HG03521 (cell line): ENCODE measurements around the gene SGSM1.
"Not testable (repeated sequence)": the region's sequence is repeated elsewhere in the genome, so short reads cannot be mapped to it uniquely, and the experiment has no call there.

Experiments used
- ATAC-seq: cut with Tn5 transposase; IDR thresholded peaks from one replicate; pipeline ENCODE4 v1.9.1; 2021; ENCODE audit warnings: mild to moderate bottlenecking, moderate library complexity; ENCODE audit not compliant: unreplicated experiment

SGSM1 gene

DNA sequence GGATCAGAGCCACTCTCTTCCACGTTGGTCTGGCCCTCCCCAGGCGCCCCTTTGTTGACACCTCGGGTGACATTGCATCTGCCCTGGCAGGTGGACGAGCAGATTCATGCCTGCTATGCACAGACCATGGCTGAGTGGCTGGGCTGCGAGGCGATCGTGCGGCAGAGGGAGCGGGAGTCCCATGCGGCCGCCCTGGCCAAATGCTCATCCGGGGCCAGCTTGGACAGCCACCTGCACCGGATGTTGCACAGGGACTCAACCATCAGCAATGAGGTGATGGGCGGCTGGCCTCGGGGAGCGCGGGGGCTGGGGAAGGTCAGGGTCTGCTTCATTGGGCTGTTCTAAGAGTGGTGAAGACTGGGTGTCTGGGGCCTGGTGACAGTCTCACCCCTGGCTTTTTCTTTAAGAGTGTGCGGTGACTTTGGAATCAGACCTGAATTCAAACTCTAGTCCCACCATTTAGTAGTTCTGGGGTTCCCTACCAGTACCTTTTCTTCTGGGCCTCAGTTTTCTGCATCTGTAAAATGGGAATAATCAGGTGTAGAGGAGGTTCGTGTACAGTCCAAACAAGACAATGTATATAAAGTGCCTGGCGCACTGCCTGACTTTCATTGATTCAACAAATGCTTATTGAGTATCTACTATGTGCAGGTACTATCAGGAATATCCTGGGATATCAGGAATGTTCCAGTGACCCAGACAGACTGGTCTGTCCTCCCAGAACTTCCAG is 87.5 kb downstream of the SGSM1 start:
- no peak for ATAC-seq

GRCh38 chr22:24894220-24894975 is 88.4 kb downstream of the SGSM1 start:
- no peak for ATAC-seq

DNA sequence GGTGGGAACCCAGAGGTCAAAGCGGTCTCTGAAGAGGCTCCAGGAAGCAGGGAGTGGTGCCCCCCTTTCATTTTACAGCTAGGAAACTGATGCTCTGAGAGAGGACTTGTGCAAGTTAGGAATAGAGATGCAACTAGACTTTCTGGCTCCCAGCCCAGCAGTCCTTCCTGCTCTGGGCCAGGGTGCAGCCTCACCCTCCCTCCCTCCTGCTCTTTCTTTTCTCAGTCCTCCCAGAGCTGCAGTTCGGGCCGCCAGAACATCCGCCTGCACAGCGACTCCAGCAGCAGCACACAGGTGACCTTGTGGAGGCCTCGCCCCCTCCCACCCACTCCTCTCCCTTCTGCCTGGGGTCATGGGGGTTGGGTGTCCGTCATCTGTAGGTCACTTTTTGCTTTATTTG is 89.0 kb downstream of the SGSM1 start:
- ATAC-seq, result no peak

DNA sequence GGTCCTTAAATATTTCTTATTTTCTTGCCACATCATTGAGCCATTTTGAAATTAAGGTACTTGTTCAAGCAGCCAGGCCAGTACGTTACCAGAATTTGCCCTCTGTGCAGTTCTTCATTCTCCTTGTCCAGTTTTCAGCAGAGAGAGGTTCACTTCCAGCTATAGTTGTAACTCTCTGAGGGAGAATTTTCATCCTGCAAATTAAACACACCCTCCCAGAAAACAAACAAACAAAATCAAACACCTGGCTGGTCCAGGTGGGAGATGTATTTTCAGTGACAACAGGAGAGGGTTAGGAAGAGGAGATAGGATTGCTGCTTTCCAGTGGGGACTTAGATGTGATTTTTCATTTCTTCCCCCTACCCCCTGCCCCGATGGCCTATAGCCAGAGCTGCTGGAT is 95.4 kb downstream of the SGSM1 start:
- no peak for ATAC-seq

GRCh38 chr22:24905909-24906308 is 99.9 kb downstream of the SGSM1 start:
- no peak for ATAC-seq

DNA sequence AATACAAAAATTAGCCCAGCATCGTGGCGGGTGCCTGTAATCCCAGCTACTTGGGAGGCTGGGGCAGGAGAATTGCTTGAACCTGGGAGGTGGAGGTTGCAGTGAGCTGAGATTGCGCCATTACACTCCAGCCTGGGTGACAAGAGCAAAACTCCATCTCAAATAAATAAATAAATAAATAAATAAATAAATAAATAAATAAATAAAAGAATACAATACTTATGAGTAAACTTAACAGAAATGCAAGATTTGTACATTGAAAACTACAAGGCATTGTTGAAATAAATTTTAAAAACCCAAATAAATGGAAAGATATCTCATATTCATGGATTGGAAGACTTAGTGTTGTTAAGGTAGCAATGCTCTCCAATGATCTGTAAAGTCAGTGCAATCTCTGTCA is 101.1 kb downstream of the SGSM1 start:
- ATAC-seq, result not testable (repeated sequence)

DNA sequence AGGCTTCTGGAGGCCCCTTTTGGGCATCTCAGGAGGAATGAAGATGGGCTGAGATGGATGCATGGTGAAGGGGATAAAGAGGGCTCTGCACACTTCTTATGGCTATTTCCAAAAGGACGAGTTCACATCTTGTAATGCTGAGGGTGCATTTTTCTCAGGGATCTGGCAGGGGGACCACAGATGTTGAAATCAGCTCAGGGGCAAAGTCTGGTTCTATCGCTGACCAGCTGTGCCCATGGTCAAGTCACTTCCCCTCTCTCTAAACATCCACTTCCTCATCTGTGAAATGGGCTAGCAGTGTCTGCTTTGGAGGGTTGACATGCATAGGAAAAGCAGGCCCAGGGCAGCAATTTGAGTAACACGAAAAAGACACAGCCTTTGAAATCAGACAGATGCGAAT is 114.0 kb downstream of the SGSM1 start:
- ATAC-seq, result no peak

DNA sequence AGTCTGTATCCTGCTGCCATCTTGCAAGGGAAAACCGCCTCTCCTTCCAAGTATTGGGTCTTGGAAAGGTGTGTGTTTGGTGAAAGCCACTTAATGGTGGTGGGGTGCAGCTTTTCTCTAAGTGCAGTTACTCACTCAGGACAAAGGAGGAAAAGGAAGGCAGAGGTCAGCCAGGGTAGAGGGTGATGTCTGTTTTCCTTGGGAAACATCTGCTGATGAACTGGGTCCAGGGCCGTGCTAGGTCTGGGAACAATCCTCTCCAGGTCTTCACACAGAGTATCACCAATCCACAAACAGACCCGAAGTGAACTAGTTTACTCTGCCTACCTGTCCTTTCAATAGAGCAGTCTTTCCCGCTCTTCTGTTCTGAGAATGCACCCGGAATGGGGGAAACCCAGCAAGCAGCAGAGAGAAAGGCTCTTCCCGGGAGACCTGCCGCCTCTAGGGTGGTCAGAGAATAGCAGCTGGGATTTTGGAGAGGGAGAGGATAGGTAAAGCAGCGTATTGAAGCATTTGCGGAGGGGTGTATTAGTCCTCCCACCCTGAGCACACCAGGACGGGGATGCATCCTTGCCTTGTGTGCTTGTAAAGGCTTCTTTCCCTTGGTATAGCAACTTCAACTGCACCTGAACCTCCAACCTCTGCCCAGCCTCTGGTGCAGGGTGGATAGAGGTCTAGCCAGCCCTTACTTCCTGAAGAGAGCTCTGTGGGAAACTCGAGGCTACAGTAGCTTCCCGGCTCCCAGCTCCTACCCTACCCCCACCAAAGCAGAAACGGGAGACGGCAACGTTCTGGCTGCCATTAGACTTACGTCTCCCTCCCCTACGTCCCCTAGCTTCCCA is 119.8 kb downstream of the SGSM1 start:
- no peak for ATAC-seq

DNA sequence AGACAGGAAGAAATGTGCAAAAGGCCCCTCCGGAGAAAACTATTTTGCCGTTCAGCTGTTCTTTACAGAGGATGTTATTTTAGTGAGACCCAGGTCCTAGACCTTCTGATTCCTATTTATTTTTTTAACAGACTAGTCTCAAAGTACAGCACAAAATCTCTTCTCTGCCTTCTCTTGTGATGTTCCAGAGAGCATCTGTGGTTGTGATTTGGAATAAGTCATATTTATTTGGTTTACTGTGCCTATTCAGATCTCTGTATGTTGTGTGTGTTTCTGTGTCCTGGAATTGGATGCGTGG is 120.4 kb downstream of the SGSM1 start:
- no peak for ATAC-seq

GRCh38 chr22:24926849-24927579 is 121.0 kb downstream of the SGSM1 start:
- no peak for ATAC-seq

GRCh38 chr22:24928322-24928721 is 122.3 kb downstream of the SGSM1 start:
- ATAC-seq, result no peak

DNA sequence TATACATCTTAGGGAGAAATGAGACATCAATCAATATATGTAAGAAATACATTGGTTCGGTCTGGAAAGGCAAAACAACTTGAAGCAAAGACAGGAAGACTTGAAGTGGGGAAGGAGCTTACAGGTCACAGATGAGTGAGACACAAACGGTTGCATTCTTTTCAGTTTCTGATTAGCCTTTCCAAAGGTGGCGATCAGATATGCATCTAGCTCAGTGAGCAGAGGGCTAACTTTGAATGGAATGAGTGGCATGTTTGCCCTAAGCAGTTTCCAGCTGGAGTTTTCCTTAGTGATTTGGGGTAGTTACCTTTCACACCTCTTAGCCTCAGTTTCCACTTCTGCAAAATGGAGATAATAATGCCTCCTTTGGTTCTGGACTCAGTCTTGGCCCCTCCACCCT is 124.7 kb downstream of the SGSM1 start:
- no peak for ATAC-seq

- no peak for ATAC-seq
These were observed 129.9 kb downstream of the SGSM1 start for GRCh38 chr22:24935771-24936483.

DNA sequence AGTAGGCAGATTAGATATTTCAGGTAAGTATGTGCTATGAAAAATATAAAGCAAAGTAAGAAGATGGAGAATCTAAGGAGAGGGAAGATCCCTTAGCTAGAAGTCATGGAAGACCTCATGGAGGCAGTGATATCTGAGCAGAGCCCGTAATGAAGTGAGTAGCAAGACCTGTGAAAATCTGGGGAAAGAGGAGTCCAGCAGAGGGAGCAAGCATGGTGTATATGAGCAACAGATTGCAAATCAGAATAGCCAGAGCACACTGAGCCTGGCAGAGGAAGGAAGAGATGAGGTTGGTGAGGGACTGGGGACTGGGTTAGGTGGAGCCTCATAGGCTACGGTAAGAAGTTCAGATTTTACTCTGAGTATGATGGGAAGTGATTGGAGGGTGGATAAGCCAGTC is 131.1 kb downstream of the SGSM1 start:
- ATAC-seq, result no peak

GRCh38 chr22:24938741-24939341 is 132.8 kb downstream of the SGSM1 start:
- no peak for ATAC-seq

- ATAC-seq, result no peak
These were observed 136.3 kb downstream of the SGSM1 start for GRCh38 chr22:24942301-24942700.

DNA sequence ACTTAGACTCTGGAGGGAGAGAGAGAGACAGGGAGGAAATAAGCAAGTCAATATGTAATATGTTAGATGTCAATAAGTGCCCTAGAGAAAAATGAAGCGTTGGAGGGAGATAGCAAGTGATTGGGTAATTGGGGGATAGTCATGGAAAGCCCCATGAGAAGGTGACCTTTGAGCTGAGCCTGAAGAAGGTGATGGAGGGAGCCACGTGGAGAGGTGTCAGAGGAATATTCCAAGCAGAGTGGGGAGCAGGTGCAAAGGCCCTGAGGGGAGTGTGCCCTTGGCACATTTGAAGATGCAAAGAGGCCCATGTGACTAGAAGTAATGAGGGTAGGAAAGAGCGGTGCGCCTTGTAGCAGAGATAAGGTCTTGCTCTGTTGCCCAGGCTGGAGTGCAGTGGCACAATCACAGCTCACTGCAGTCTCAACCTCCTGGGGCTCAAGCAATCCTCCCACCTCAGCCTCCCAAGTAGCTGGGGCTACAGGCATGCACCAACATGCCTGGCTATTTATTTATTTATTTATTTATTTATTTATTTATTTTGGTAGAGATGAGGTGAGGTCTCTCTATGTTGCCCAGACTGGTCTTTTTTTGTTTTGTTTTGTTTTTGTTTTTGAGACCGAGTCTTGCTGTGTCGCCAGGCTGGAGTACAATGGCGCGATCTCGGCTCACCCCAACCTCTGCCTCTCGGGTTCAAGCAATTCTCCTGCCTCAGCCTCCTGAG is 138.4 kb downstream of the SGSM1 start:
- ATAC-seq, result no peak

- ATAC-seq, result no peak
These were observed 139.4 kb downstream of the SGSM1 start for GRCh38 chr22:24945430-24945829.

DNA sequence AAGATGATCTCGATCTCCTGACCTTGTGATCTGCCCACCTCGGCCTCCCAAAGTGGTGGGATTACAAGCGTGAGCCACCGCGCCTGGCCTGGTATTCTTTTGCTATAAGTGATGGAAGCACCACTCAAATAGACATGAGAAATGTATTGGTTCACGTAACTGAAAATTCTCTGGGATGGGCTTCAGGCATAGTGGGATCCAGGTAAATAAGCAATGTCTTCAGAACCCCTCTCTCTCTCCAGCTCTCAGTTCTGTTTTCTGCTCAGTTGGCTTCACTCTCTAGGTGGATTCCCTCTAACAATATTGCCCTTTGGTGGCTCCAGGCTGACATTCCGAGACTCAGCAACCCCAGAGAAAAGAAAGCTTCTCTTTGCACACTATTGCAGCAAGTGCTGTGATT is 141.4 kb downstream of the SGSM1 start:
- no peak for ATAC-seq
